Measurements from ENCODE around the gene AUTS2.
A peak's percentile ranks its signal among the peaks of the same experiment; 100 is the strongest.

AUTS2 gene

DNA sequence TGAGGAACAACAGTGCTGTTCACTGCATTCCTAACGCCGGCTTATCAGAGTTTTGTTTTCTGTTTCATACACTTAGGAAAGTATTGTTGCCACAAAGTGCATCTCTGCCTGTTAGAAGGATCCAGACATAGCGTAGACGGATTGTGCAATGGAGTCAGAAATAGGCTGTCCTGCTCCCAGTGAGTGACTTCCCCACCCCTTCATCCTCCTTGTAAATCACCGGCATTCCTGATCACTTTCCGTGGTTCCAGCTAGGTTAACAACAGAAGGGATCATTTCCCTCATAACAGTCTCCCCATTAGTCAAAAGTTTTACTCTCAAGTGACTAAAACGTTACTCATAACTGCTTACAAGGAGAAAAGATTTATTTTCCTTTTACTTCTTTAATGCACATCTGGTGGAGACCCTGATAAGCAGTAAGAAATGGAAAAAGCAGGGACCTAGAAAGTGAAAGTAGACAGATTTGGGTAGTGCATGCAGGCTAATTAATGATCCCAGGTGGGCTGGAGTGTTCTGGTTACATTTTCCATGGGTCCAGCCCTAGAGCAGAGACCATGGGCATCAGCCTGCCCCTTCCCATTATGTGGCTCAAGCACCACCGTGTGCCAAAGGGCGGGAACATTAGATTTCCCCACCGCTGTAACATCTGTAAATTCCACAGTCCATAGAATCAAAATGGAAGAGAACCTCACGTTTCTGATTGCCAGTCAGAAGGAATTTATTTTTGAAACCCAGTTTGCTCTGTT is 1138.6 kb downstream of the AUTS2 start:
- no peak for TF ChIP-seq CTCF (conservative IDR thresholded peaks at IDR 0.05; ENCODE audit: low read depth, low read length)
- peak overlapping the region; percentile 19 for H3K4me3 ChIP-seq (ENCODE audit: low read length)
- peak; percentile 40 for DNase-seq (ENCODE audit: low read depth)

DNA sequence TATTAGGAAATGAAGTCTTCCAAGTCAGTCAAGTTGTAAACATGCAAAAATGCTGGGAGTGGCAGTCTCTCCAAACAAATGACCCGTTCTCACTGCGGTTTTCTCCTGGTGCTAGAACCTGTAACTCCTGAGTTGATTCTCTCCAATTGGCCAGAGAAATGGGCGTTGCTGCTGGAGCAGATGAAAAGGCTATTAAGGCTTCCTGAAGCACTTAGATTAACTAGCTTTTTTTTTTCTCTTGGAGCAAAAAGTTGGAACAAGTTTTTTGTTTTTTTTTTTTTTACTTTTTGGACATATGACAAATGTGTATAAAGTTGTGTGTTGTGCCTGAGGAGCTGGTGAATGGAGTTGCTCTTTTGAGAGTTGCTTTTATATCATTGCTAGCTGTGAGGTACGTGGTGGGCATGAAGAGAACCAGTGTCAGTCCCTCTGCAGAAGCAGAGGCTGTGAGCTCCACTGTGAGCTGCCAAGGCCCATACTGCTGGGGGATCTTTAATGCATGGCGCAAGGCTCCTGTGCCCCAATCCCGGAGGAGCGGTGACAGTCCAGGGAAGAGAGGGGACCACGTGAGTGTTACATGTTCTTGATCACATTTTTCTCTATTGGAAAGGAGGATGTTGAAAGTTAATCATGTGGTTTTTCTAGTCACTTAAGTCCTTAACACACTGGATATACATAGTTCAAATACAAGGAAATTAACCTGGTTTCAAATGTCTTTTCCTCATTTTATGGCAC is 1140.0 kb downstream of the AUTS2 start:
- TF ChIP-seq CTCF (conservative IDR thresholded peaks at IDR 0.05; ENCODE audit: low read depth, low read length): peak; percentile 12
- H3K4me3 ChIP-seq (ENCODE audit: low read length): no peak overlapping the region
- peak; percentile 36 for DNase-seq (ENCODE audit: low read depth)

GRCh38 chr7:70739646-70740210 is 1141.5 kb downstream of the AUTS2 start:
- TF ChIP-seq CTCF (conservative IDR thresholded peaks at IDR 0.05; ENCODE audit: low read depth, low read length): no peak
- H3K4me3 ChIP-seq (ENCODE audit: low read length): no peak overlapping the region
- DNase-seq (ENCODE audit: low read depth): no peak

- no peak for TF ChIP-seq CTCF (conservative IDR thresholded peaks at IDR 0.05; ENCODE audit: low read depth, low read length)
- no peak for DNase-seq (ENCODE audit: low read depth)
- no peak overlapping the region for H3K4me3 ChIP-seq (ENCODE audit: low read length)
These were observed 1143.4 kb downstream of the AUTS2 start for GRCh38 chr7:70741666-70742065.

- DNase-seq (ENCODE audit: low read depth): no peak
- no peak for TF ChIP-seq CTCF (conservative IDR thresholded peaks at IDR 0.05; ENCODE audit: low read depth, low read length)
- no peak overlapping the region for H3K4me3 ChIP-seq (ENCODE audit: low read length)
These were observed 1145.5 kb downstream of the AUTS2 start for GRCh38 chr7:70743531-70744325.

GRCh38 chr7:70744492-70744891 is 1146.2 kb downstream of the AUTS2 start:
- H3K4me3 ChIP-seq (ENCODE audit: low read length): no peak overlapping the region
- no peak for TF ChIP-seq CTCF (conservative IDR thresholded peaks at IDR 0.05; ENCODE audit: low read depth, low read length)
- DNase-seq (ENCODE audit: low read depth): no peak
